Neuron (in vitro differentiated cells): ENCODE measurements around the gene SKI.

Source experiments
- H2AFZ ChIP-seq: one replicate; pipeline ENCODE4 v1.6.1; 2013; ENCODE audit warnings: low read depth, mild to moderate bottlenecking, inconsistent platforms, low read length, moderate library complexity
- H3K27me3 ChIP-seq: one replicate; pipeline ENCODE4 v1.6.1; 2013; ENCODE audit warnings: low read length; ENCODE audit not compliant: insufficient read depth
- H3K36me3 ChIP-seq: one replicate; pipeline ENCODE4 v1.6.1; 2013; ENCODE audit warnings: low read length; ENCODE audit not compliant: insufficient read depth
- H3K4me1 ChIP-seq: one replicate; pipeline ENCODE4 v1.6.1; 2013; ENCODE audit warnings: low read length; ENCODE audit not compliant: insufficient read depth
- H3K4me3 ChIP-seq: 2 replicates; pipeline ENCODE4 v1.5.1; 2013; ENCODE audit warnings: mild to moderate bottlenecking, low read length, moderate library complexity
- H3K9me3 ChIP-seq: one replicate; pipeline ENCODE4 v1.6.1; 2013; ENCODE audit warnings: low read length

Gene SKI

GRCh38 chr1:2343023-2343935, 115.2 kb downstream of the SKI start:
- Histone ChIP-seq H3K36me3 (no peaks in the 10 kb centered on the region), H2AFZ (no peak overlapping the region), H3K27me3 (no peaks in the 10 kb centered on the region), H3K4me1 (no peaks in the 10 kb centered on the region), H3K9me3 (no peaks in the 10 kb centered on the region), H3K4me3 (no peak overlapping the region)

- Histone ChIP-seq H2AFZ (no peak overlapping the region), H3K36me3 (no peaks in the 10 kb centered on the region), H3K4me3 (no peak overlapping the region), H3K4me1 (peaks cover 5% of the 10 kb centered on the region), H3K9me3 (no peaks in the 10 kb centered on the region), H3K27me3 (no peaks in the 10 kb centered on the region)
Observed at GRCh38 chr1:2344121-2344681, 116.1 kb downstream of the SKI start.

GRCh38 chr1:2344744-2345296, 116.7 kb downstream of the SKI start:
- Histone ChIP-seq H2AFZ (no peak overlapping the region), H3K9me3 (no peaks in the 10 kb centered on the region), H3K27me3 (no peaks in the 10 kb centered on the region), H3K36me3 (no peaks in the 10 kb centered on the region), H3K4me1 (peaks cover 11% of the 10 kb centered on the region), H3K4me3 (no peak overlapping the region)

- Histone ChIP-seq H2AFZ (no peak overlapping the region), H3K4me1 (peaks cover 17% of the 10 kb centered on the region), H3K9me3 (no peaks in the 10 kb centered on the region), H3K36me3 (no peaks in the 10 kb centered on the region), H3K27me3 (no peaks in the 10 kb centered on the region), H3K4me3 (no peak overlapping the region)
Observed at GRCh38 chr1:2345297-2346075, 117.4 kb downstream of the SKI start.

GRCh38 chr1:2346691-2347408, 118.7 kb downstream of the SKI start:
- no peaks in the 10 kb centered on the region for H3K36me3 ChIP-seq
- H3K27me3 ChIP-seq = no peaks in the 10 kb centered on the region
- H3K4me1 ChIP-seq = peaks cover 20% of the 10 kb centered on the region
- H3K9me3 ChIP-seq = no peaks in the 10 kb centered on the region
- H3K4me3 ChIP-seq = no peak overlapping the region
- H2AFZ ChIP-seq = no peak overlapping the region

- H3K27me3 ChIP-seq = no peaks in the 10 kb centered on the region
- H3K9me3 ChIP-seq = no peaks in the 10 kb centered on the region
- H3K36me3 ChIP-seq = no peaks in the 10 kb centered on the region
- H3K4me1 ChIP-seq = peaks cover 20% of the 10 kb centered on the region
- H2AFZ ChIP-seq = no peak overlapping the region
- H3K4me3 ChIP-seq = no peak overlapping the region
Observed at GRCh38 chr1:2347409-2347785, 119.3 kb downstream of the SKI start.

GRCh38 chr1:2347896-2348295, 119.8 kb downstream of the SKI start:
- no peaks in the 10 kb centered on the region for H3K36me3 ChIP-seq
- H3K27me3 ChIP-seq = no peaks in the 10 kb centered on the region
- no peak overlapping the region for H2AFZ ChIP-seq
- H3K4me3 ChIP-seq = no peak overlapping the region
- H3K9me3 ChIP-seq = no peaks in the 10 kb centered on the region
- peaks cover 20% of the 10 kb centered on the region for H3K4me1 ChIP-seq

- H3K36me3 ChIP-seq = no peaks in the 10 kb centered on the region
- H3K4me1 ChIP-seq = peaks cover 20% of the 10 kb centered on the region
- no peak overlapping the region for H3K4me3 ChIP-seq
- no peaks in the 10 kb centered on the region for H3K27me3 ChIP-seq
- H3K9me3 ChIP-seq = no peaks in the 10 kb centered on the region
- no peak overlapping the region for H2AFZ ChIP-seq
Observed at GRCh38 chr1:2348346-2349325, 120.5 kb downstream of the SKI start.

- Histone ChIP-seq H3K4me3 (no peak overlapping the region), H3K9me3 (no peaks in the 10 kb centered on the region), H3K4me1 (peaks cover 20% of the 10 kb centered on the region), H3K36me3 (no peaks in the 10 kb centered on the region), H2AFZ (no peak overlapping the region), H3K27me3 (no peaks in the 10 kb centered on the region)
Observed at GRCh38 chr1:2349806-2350205, 121.7 kb downstream of the SKI start.

GRCh38 chr1:2350501-2350900, 122.4 kb downstream of the SKI start:
- H3K9me3 ChIP-seq = no peaks in the 10 kb centered on the region
- H3K4me1 ChIP-seq = peaks cover 20% of the 10 kb centered on the region

GRCh38 chr1:2350911-2351655, 123.0 kb downstream of the SKI start:
- Histone ChIP-seq H2AFZ (no peak overlapping the region), H3K36me3 (no peaks in the 10 kb centered on the region), H3K4me1 (peaks cover 20% of the 10 kb centered on the region), H3K27me3 (no peaks in the 10 kb centered on the region), H3K4me3 (no peak overlapping the region), H3K9me3 (no peaks in the 10 kb centered on the region)

More at GRCh38 chr1:2350501-2350900, 122.4 kb downstream of the SKI start:
- Histone ChIP-seq H3K4me3 (no peak overlapping the region), H3K36me3 (no peaks in the 10 kb centered on the region), H2AFZ (no peak overlapping the region), H3K27me3 (no peaks in the 10 kb centered on the region)
